Right ventricle myocardium inferior (tissue), 1 donor: Measurements from ENCODE around the gene ITM2C. TPM values are rescaled to one million over a fixed set of nuclear protein-coding genes. Genes with fewer than 3 reads are reported as not detected.

Experiments used
- ATAC-seq: fragments of 200-7000 bp; cut with Tn5 transposase; one replicate; pipeline ENCODE4 v1.9.1; 2020; ENCODE audit warnings: mild to moderate bottlenecking, moderate library complexity
- DNase-seq: peaks from one replicate; pipeline ENCODE4 v3.0.0; 2021; ENCODE audit errors: missing footprints
- intact Hi-C: fragments of 100-400 bp; cut with DNase I; formaldehyde crosslinking; loops from one replicate; pipeline ENCODE4 v1.11.0; 2022
- total RNA-seq: library from RNA; stranded (reverse); fragmentation: NEBNext Ultra II Directional; extraction: Animal tissue kit (Norgen Biotek cat#: 25700); gene quantifications from one replicate; pipeline ENCODE4 v1.2.1, GENCODE V29; 2021
- donor health status: DM: no; HTN: yes; CAD: no; lungs with severe emphysema.

ITM2C gene
- total RNA-seq, 1 donor from 2014 or later: 29.6 TPM

DNA sequence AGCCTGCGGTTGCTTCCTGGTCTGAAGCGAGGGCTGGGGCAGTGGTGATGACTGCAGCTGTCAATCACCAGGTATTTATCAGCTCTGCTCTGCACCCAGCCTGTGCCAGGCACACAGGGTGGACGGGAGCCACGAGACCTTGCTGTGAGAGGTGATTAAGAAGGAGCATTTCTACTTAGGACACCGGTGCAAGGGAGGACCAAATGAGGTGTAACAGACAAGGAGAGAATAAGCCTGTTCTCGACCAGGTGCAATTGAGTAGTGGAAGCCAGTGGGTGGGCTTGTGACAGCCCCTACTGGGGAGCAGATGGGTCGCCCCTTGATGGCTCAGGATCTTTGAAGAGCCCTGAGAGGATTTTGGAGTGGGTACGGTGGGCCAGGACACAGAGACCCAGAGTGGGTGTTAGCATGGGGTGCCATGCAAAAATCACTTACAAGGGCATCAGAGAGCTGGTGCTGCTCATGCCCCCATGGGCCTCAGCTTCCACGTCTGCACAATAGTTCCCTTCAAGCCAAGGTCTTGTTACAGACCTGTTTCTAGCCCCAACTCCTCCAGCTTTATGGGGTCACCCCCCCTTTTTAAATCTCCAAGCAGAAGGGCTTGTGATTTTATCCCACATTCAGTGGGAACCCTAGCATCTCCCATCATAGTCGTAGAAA, 35.7 kb downstream of the ITM2C start:
- intact Hi-C loops: loop anchor here (5.0 kb wide), 1 partner anchor 152 kb away; no protein-coding TSS in a partner anchor
- ATAC-seq: no peak
- DNase-seq: no peak

DNA sequence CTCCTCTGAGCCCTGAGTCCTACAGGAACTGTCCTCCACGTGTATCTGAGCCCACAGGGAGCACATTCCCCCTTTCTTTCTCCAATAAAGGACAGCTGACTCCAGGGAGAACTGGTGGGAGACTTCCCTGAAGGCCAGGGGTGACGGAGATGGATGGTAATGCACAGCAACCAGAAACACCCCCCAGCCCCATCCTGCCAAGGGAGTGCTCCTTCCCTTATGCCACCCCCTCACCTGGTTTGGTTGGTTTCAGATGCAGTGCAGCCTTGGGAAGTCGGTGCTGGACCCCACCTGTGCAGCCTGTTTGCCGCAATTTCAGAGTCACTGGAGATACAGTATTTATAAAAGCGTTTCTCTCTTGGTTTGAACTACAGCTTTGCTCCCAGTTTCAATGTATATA, 36.3 kb downstream of the ITM2C start:
- intact Hi-C loops: loop anchor here (5.0 kb wide), 1 partner anchor 151 kb away; no protein-coding TSS in a partner anchor
- ATAC-seq (no peak), DNase-seq (no peak)

DNA sequence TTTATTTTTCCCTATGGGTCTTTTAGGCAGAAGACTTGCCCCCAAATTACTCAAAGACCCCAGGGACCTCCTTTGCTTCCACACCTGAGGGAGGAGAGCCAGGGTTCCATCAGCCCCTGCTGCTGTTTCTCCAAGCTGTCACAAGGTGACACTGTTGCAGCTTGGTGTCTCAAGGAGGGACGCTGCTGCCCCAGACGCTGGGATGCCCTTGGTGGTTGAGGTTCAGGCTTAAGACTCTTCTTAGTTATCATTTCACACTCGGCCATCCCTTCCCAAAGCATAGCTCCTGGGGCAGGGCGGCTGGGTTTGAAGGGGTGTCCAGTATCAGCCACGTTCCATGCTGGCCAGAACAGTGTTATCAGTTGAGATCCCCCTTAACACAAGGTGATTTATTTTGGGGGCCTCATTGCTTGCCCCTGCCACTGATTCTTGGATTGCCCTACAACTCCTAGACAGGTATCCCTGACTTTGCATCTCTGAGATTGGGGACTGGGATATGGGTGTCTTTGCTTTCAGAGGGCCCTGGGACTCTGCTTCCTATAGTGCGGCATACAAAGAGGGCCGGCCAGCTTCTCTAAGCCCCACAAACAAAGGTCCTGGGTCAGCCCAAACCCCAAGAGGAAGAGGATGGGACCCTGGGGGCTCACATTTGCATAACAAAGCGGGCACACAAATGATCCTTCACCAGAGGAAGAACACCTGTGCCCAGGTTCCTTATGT, 37.6 kb downstream of the ITM2C start:
- intact Hi-C loops: loop anchor here (1.0 to 5.0 kb wide), 2 partner anchors 85 to 150 kb away; no protein-coding TSS in a partner anchor
- DNase-seq: no peak
- no peak for ATAC-seq

DNA sequence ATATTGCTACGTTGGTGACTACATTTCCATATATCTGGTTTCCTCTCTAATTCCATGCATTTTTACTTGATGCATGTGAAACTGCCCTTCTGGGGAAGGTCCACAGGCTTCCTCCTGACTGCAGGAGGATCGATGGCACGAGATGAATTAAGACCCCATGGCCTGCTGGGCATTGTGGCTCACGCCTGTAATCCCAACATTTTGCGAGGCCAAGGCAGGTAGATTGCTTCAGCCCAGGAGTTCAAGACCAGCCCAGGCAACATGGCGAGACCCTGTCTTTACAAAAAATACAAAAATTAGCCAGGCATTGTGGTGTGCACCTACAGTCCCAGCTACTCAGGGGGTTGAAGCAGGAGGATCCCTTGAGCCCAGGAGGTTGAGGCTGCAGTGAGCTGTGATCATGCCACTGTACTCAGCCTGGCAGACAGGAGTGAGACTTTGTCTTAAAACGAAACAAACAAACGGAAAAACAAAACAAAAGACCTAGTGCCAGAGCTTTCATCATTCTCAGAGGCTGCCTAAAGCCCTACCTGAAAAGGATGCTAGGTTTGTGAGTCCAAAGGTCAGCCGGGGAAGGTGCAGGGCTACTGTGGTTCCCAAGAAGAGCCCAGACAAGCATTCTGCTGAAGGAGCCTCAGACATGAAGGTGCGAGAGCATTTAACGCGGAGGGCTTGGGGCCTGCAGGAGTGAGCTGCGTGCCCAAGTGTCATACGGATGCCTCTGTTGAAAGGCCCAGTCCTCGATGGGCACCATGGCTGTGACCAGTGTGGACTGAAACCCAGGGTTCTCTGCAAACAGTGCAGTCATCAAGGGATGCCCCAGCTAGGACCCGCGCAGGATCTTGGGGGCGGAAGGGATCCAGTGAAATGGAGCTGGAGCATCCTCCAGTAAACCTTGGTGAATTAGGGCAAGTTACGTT, 38.7 kb downstream of the ITM2C start:
- DNase-seq (no peak), ATAC-seq (no peak)
- intact Hi-C loops: loop anchor here (5.0 kb wide), 1 partner anchor 149 kb away; no protein-coding TSS in a partner anchor

DNA sequence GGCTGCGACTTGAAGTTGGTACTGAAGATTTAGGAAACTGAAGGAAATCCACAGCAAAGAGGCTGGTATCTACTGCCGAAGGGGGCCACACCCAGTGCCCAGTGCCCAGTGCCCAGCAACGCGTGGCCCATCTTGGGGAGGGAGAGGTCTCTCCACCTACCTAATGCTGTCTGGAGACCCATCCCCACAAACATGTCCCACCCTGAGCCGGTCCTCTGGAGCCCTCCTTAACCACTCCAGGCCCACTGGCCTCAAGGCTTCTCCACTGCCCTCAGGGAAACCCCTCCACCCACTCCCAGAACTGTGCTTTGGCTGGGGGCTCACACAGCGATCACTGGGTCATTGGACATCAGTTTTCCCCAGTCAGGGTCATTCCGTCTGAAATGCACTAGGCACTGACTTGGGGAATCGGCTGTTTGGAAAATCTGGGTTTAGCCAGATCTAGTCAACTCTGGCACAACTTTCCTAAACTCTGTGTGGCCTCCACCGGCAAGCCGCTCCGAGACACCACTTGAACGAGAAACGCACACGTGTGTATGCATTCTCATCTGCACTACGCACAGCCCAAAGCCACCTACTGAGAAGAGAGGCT, 40.2 kb downstream of the ITM2C start:
- DNase-seq: no peak
- intact Hi-C loops: loop anchor here (5.0 kb wide), 1 partner anchor 147 kb away; no protein-coding TSS in a partner anchor
- no peak for ATAC-seq

DNA sequence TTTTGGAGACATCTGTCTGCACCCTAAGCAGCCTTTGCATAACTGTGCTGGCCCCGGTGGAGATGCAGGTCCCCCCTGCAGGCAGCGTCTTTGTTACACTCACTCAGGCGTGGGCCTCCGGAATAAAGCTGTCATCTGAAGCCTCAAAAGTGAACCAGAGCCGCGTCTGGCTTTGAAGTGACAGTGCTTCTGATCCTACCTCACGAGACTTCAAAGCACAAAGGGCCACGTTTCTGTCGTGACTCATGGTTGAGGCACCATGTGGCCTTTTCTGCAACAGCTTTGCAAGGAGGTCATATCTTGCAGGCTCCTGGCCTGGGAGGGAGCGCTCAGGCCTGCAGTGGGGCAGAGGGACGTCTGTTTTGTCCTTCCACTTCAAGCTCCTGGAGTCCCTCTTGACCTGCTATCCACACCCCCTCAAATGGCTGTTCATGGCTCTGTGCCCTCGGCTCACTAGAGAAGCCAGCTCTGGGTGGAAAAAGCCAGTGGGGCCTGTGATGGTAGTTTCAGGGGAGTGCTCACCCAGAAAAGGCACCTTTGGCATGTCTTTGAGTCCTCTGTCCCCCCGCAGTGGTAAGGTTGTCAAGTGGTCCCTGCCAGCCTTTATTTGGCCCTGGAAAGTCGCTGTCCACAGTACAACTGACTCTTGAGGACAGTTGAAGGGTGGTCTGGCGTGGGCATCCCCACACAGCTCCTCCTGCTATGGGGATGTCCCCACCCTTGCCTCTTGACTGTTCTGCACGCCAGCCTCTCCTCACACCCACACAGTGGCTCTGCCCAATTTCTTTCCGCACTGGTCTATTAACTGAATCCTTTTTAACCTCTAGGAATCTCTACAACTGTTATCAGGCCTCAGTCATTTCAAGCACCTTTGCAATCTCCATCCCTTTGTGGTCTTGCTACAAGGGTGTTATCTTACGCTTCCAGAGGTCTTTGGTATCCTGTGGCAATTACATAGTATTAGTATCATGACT, 41.0 kb downstream of the ITM2C start:
- ATAC-seq: no peak
- intact Hi-C loops: no loop called here

DNA sequence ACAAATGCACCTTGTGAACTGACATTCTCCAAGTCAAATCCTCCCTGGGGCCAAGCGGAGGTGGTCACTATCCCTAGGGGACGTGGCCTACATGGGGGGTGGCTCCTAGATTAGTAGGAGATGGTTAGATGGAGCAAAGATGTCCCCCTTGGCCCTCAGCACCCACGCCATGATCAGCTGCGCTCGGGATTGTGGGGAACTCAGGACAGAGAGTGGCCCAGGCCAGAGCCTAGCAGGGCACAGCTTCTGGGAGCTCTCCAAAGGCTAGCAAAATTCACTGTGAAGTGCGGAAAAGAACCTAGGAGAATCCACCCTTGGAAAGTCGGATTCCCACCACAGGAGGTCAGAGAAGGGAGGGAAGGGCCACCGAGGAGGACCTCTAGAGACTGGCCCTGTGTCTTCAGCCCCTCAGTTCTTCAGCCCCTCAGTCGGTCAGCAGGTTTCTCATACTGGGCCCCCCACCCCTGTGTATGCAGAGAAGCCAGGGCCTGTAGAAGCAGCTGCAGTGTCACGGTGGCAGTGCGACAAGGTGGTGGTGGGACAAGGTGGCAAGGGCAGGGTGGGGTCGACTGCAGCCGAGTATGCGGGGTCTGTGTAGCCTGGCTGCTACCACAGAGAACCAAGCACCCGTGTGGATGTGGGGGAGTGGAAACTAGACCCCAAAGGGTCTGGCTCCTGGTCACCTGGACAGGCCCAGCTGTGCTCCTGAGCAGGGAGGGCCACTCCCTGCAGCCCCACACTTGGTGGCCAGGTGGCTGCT, 41.9 kb downstream of the ITM2C start:
- intact Hi-C loops: no loop called here
- DNase-seq: no peak
- ATAC-seq: no peak

More for the DNA sequence above, 41.0 kb downstream of the ITM2C start:
- DNase-seq: no peak

DNA sequence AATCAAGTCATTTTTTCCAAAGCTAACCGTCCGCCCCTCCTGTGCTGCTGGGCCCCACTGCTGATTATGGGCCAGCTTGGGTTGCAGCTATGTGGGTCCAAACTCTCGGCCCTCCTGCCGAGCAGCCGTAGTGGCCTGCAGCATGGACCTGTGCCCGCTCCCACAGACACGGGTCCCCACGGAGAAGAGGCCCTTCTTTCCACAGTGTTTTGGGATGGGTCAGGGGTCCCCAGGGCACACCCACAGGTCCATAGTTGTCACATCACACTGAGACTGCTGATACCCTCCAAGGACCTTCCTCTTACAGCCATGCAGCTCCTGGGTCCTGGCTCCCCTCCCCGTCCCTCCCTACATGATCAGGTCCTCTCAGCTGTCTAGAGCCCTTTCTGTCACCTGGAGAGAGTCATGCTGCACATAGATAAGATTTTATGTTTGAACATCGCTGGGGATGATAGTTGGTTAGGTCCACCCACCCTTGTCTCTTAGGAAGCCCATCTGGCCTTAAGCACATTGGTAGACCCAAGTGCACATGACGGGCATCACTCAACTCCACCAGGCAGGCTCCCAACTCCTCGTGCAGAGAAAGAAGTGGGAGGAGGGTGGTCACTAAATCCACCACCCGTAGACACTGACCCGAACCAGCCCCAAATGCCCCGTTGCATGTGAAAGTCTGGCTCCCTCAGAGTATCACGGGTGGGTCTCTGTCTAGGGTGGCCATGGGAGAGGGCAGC, 42.8 kb downstream of the ITM2C start:
- DNase-seq (no peak), ATAC-seq (no peak)
- intact Hi-C loops: no loop called here

DNA sequence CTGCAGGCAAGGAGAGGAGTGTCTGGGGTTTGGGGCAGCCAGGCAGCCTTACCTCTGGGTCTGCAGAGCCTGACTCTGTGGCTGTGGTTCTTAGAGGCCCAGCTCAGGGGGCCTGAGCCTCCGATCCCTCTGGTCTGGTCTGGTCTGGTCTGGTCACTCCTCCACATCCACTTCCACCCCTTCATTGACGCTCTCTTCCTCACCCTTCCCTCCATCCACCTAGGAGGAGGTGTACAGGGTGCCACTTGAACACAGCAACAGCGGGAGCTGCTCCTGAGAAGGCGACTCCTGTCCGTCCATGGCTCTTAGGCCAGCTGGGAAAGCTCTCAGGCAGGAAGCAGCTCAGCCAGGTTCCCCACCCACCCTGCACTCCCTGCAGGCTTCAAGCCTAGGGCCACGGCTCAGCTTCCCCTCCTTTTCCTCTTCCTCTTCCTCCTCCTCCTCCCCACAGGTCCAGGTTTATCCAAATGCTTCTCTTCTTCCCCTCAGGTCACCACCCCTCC, 43.4 kb downstream of the ITM2C start:
- DNase-seq (no peak), ATAC-seq (no peak)
- intact Hi-C loops: no loop called here

DNA sequence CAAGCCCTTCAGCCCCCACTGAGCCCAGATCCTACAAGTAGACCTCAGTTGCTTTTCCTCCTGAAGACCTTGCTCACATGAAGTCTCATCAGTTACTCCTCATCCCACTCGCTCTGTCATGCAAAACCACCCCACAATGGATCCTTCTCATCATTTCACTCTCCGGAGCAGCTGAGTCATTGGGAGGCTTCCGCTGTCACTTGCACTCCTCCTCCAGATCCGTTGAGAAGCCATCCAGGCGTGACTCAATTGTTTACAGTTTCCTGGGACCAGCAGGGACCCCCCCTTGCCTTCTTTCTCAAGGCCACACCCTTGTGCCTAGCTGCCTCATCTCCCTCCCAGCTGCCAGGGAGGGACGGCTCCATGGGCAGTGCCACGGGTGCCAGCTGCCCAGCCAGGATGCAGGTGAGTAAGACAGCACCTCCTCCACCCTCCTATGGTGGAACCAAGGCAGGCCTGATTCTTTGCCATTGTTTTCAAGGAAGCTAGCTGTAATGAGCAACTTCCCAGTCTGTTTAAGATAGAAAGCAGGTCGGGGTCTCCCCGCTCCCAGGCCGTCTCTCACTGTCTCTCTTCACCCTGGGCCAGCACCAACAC, 44.0 kb downstream of the ITM2C start:
- DNase-seq (no peak), ATAC-seq (no peak)
- intact Hi-C loops: no loop called here

DNA sequence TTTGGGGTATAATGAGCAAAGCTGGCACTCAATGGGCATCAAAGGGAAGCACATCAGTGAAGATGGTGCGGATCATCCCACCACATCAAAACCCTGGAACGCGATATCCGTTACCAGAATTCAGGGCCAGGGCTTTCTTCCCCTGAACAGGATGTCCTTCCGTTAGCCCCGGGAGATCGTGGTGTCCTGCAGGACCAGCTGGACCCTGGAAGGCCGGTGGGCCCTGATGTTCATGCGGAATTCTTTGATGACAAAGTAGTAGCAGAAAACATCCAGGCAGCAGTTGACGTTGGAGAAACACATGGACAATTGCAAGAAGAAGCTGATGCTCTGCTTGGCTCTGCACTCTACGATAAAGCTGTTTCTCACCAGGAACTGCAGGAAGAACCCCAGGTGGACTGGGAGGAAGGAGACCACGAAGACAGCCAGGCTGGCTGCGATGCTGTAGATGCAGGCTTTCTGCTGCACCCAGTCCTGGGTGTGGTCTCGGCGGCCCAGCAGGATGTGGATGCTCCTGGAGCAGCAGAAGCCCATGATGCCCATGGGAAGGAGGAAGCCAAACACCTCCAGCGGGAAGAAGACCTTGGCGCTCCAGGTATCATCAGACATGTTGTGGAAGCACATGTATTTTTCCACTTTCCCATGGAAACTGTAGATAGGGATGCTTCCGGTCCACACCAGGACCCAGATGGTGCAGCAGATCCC, 45.3 kb downstream of the ITM2C start:
- no peak for ATAC-seq
- no peak for DNase-seq
- intact Hi-C loops: no loop called here

DNA sequence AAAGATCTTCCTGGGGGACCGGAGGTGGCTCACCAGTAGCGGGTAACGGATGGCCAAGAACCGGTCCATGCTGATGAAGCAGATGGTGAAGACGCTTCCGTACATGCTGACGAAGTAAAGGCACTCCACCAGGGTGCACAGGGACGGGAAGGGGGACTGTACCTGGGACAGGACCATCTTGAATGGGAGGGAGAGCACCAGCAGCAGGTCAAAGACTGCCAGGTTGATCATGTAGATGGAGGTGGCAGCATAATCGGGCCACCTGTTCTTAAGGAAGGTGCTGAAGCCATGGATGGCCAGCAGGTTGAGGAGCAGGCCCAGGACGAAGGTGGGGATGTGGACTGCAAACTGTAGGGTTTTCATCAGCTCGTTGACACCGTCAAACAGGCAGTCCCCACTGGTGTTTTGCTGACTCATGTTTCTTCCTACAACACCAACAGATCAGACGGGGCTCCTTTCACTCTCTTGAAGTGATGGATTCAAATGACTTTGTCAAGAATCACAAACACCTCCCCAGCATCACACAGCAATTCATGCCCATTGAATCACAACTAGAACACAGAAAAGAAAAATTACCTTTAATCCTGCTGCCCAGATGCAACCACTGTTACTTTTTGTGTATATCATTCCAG, 45.9 kb downstream of the ITM2C start:
- intact Hi-C loops: no loop called here
- DNase-seq: no peak
- ATAC-seq: no peak

DNA sequence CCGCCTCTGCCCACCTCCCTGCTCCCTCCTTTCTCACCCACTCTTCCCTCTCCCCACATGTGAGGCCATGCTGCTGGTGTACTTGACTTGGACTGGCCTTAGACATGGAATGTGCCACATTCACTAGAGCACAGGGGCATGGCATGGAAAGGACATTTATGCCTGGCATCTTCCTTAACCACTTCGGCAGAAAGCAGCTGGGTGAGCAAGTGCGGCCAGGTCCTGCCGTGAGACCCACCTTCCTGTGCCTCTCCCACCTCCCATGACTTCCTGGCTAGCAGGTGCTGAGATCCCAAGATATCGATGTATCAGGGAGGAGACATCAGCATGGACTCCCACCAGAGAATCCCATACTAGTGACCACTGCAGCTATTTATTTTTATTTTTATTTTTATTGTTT, 47.3 kb downstream of the ITM2C start:
- intact Hi-C loops: loop anchor here (2.0 kb wide), 1 partner anchor 63 kb away; no protein-coding TSS in a partner anchor
- DNase-seq (no peak), ATAC-seq (no peak)

DNA sequence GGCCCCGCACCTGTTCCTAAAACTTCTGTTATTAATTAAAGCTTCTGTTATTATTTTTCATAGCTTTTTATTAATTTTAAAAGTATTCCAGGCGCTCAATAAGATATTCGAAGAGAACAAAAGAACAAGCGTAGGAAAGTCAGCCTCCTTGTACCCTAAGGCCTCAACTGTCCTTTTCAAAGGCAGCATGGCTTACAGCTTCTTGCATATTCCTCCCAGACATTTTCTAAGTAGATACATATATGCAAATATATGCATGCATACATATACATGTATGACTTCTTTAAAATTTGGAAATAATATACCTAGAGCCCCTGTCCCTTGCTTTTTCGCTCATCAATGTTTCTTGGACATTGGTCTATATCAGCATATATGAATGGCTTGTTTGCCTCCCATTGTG, 48.0 kb downstream of the ITM2C start:
- no peak for ATAC-seq
- no peak for DNase-seq
- intact Hi-C loops: loop anchor here (2.0 kb wide), 1 partner anchor 64 kb away; no protein-coding TSS in a partner anchor
